Fibroblast of mammary gland (primary cell): Measurements from ENCODE around the gene UBE2Z.
A peak's percentile ranks its signal among the peaks of the same experiment; 100 is the strongest.
"Not testable (repeated sequence)": the region's sequence is repeated elsewhere in the genome, so short reads cannot be mapped to it uniquely, and the experiment has no call there.

Source experiments
- DNase-seq: peaks from one replicate; pipeline ENCODE4 v3.0.0-alpha.2; 2010; ENCODE audit warnings: low read depth
- H3K4me3 ChIP-seq: 2 replicates; pipeline ENCODE4 v1.5.1; 2011; ENCODE audit warnings: low read depth, mild to moderate bottlenecking, low read length, moderate library complexity; ENCODE audit not compliant: control insufficient read depth
- CTCF ChIP-seq: conservative IDR thresholded peaks from 2 replicates; pipeline ENCODE4 v1.5.1; 2011; ENCODE audit warnings: low read depth, low read length, inconsistent platforms; ENCODE audit not compliant: control insufficient read depth, insufficient read depth

Gene UBE2Z

GRCh38 chr17:48930435-48930873, 22.2 kb downstream of the UBE2Z start:
- H3K4me3 ChIP-seq: no peak overlapping the region
- TF ChIP-seq CTCF: no peak

DNA sequence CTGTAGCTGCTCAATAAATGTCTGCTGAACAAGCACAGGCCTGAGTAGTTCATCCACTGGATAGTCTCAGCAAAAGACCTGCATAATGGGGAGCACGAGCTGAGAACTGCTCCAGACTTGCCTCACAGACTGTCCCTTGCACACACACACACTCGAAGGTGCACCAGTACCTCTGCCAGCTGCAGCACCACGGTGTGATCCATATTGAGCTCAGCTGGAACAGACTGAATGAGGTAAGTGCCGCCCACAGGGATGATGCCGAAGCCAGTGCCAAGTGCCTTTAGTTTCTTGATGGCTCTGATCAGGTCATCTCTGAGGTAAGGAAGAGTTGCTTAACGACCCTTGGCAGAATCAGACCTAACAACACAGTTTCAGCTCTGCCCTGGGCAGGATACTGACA, 24.8 kb downstream of the UBE2Z start:
- no peak for TF ChIP-seq CTCF
- no peak for DNase-seq

More at GRCh38 chr17:48930435-48930873, 22.2 kb downstream of the UBE2Z start:
- no peak for DNase-seq

DNA sequence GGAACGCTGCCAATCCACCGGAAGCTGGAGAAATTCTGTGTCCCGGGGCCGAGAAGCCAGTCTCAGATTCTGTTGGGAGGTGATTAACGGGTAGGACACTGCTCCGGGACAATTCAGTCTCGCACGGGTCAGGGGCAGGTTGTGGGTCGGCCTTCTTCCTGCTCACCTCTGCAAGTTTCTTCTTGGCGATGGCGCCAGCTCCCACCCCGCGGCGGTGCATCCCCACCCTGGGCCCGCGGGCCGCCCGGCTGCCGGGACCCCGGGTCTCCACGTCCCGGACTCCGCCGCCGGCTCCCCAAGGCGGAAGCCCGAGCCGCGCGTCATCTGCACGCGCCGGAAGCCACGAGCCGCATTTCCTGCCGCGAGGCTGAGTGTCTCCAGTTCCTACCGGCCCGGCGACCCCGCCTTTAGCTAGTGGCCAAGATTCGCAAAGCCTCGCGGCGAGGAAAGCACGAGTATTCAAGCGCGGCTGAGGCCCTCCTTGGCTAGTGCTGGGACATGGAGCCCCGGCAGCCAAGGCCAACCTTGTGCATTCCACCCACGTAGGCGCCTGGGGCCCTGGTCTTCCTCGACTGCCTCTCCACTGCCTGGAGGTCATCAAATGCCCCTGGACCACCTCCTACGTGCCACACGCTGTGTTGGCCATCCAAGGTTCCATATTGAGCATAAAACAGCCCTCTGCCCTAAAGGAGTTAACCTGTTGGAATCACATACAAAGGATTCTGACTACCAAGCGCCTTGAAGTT, 36.5 kb downstream of the UBE2Z start, which contains the start of gene SNF8:
Gene SNF8 (minus strand): TSS at position 328 of the 746 bp plus-strand sequence. CDS start 108 bp downstream, at position 220.
- TF ChIP-seq CTCF: no peak
- H3K4me3 ChIP-seq: peak within 1 kb of the TSS; percentile 95
- peak; percentile 87 for DNase-seq

More for the DNA sequence above, 24.8 kb downstream of the UBE2Z start:
- no peak overlapping the region for H3K4me3 ChIP-seq

- peak overlapping the region; percentile 95 for H3K4me3 ChIP-seq
- DNase-seq: not testable (repeated sequence)
Observed at GRCh38 chr17:48945261-48945651, 37.0 kb downstream of the UBE2Z start.

DNA sequence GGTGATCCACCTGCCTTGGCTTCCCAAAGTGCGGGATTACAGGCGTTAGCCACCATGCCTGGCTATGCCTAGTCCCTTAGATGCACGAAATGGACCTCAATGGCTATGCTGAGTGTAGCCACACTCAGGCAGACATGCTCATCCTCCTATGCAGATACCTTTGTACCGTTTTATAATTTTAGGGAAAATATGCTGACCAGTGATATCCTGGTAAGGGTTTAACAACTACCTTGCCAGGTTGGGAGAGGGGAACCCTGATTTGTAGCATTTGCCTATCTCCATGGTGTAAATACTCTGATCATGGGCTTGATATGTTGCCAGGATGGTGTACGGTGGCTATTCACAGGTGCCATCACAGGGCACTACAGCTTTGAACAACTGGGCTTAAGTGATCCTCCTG, 43.4 kb downstream of the UBE2Z start:
- DNase-seq: no peak
- H3K4me3 ChIP-seq: no peak overlapping the region
- no peak for TF ChIP-seq CTCF

- no peak overlapping the region for H3K4me3 ChIP-seq
- no peak for TF ChIP-seq CTCF
- DNase-seq: no peak
Observed at GRCh38 chr17:48952904-48953303, 44.7 kb downstream of the UBE2Z start.

- TF ChIP-seq CTCF: peak; percentile 87
- peak; percentile 65 for DNase-seq
- H3K4me3 ChIP-seq: no peak overlapping the region
Observed at GRCh38 chr17:48954300-48954755, 46.1 kb downstream of the UBE2Z start.
